Liver (tissue), 9 donors: Measurements from ENCODE around the gene ARHGEF40. TPM values are rescaled to one million over a fixed set of nuclear protein-coding genes. Genes with fewer than 3 reads are reported as not detected.

Experiments used
- DNase-seq: peaks from one replicate; pipeline ENCODE4 v3.0.0-alpha.2; 2017; ENCODE audit warnings: low spot score
- H3K27ac ChIP-seq, 2 donors: one replicate each; pipeline ENCODE4 v1.7.0; 2013; ENCODE audit warnings: inconsistent platforms in 2 of 2, low read length in 2 of 2, control low read depth in 1 of 2, low read depth in 1 of 2, mild to moderate bottlenecking in 1 of 2
- H3K27me3 ChIP-seq, 4 donors: one replicate each; pipeline versions ENCODE4 v1.6.1 to v1.7.0; 2013; ENCODE audit warnings: low read length in 3 of 4, inconsistent platforms in 1 of 4, mild to moderate bottlenecking in 1 of 4, moderate library complexity in 1 of 4; ENCODE audit not compliant: control insufficient read depth in 4 of 4, insufficient read depth in 4 of 4
- H3K36me3 ChIP-seq, 4 donors: one replicate each; pipeline versions ENCODE4 v1.6.1 to v1.7.0; 2013; ENCODE audit warnings: low read length in 3 of 4, mild to moderate bottlenecking in 3 of 4, low read depth in 1 of 4, moderate library complexity in 1 of 4; ENCODE audit not compliant: control insufficient read depth in 4 of 4, insufficient read depth in 3 of 4
- H3K4me1 ChIP-seq, 4 donors: one replicate each; pipeline versions ENCODE4 v1.6.1 to v1.7.0; 2013; ENCODE audit warnings: low read length in 3 of 4, mild to moderate bottlenecking in 3 of 4, moderate library complexity in 1 of 4; ENCODE audit not compliant: control insufficient read depth in 4 of 4, insufficient read depth in 4 of 4
- H3K4me3 ChIP-seq, 3 donors: one replicate each; pipeline versions ENCODE4 v1.6.1 to v1.7.0; 2013; ENCODE audit warnings: low read length in 3 of 3, control low read depth in 1 of 3, low read depth in 1 of 3, mild to moderate bottlenecking in 1 of 3
- H3K9ac ChIP-seq, 2 donors: one replicate each; pipeline ENCODE4 v1.7.0; 2013; ENCODE audit warnings: low read length in 2 of 2, mild to moderate bottlenecking in 2 of 2, moderate library complexity in 2 of 2, control low read depth in 1 of 2, low read depth in 1 of 2
- H3K9me3 ChIP-seq, 4 donors: one replicate each; pipeline versions ENCODE4 v1.6.1 to v1.7.0; 2013; ENCODE audit warnings: low read length in 3 of 4; ENCODE audit not compliant: control insufficient read depth in 4 of 4
- ATF3 ChIP-seq: IDR thresholded peaks from 2 replicates; pipeline ENCODE4 v1.6.1; 2016; ENCODE audit warnings: antibody characterized with exemption
- CTCF ChIP-seq: fragments of 150-350 bp; IDR thresholded peaks from 2 replicates; pipeline ENCODE4 v1.5.1; 2017; ENCODE audit warnings: improper control_type of control experiment, low read depth, low read length; ENCODE audit not compliant: missing input control
- EGR1 ChIP-seq, 2 donors: IDR thresholded peaks; 2 replicates each; pipeline ENCODE4 v1.6.1; 2016 to 2018; ENCODE audit warnings: antibody characterized with exemption in 2 of 2, low read depth in 2 of 2
- FOXA1 ChIP-seq: IDR thresholded peaks from 2 replicates; pipeline ENCODE4 v1.6.1; 2016; ENCODE audit warnings: antibody characterized with exemption
- FOXA2 ChIP-seq: IDR thresholded peaks from 2 replicates; pipeline ENCODE4 v1.6.1; 2016; ENCODE audit warnings: antibody characterized with exemption
- GABPA ChIP-seq, 2 donors: IDR thresholded peaks in 1 of 2; conservative IDR thresholded peaks in 1 of 2; 2 replicates each; pipeline ENCODE4 v1.6.1; 2016; ENCODE audit warnings: antibody characterized with exemption in 2 of 2, mild to moderate bottlenecking in 1 of 2, moderate library complexity in 1 of 2
- HNF4A ChIP-seq, 2 donors: conservative IDR thresholded peaks; 2 replicates each; pipeline ENCODE4 v1.6.1; 2016; ENCODE audit warnings: antibody characterized with exemption in 2 of 2, mild to moderate bottlenecking in 2 of 2
- HNF4G ChIP-seq: IDR thresholded peaks from 2 replicates; pipeline ENCODE4 v1.6.1; 2016; ENCODE audit warnings: antibody characterized with exemption
- JUND ChIP-seq, 2 donors: IDR thresholded peaks; 2 replicates each; pipeline ENCODE4 v1.6.1; 2016; ENCODE audit warnings: antibody characterized with exemption in 2 of 2
- MAX ChIP-seq: IDR thresholded peaks from 2 replicates; pipeline ENCODE4 v1.6.1; 2016; ENCODE audit warnings: antibody characterized with exemption
- NR2F2 ChIP-seq: IDR thresholded peaks from 2 replicates; pipeline ENCODE4 v1.6.1; 2016; ENCODE audit warnings: antibody characterized with exemption
- RAD21 ChIP-seq, 2 donors: IDR thresholded peaks; 2 replicates each; pipeline ENCODE4 v1.6.1; 2016; ENCODE audit warnings: antibody characterized with exemption in 2 of 2, mild to moderate bottlenecking in 2 of 2
- RXRA ChIP-seq, 2 donors: IDR thresholded peaks; 2 replicates each; pipeline ENCODE4 v1.6.1; 2017 to 2018; ENCODE audit warnings: antibody characterized with exemption in 2 of 2, mild to moderate bottlenecking in 1 of 2
- SP1 ChIP-seq: IDR thresholded peaks from 2 replicates; pipeline ENCODE4 v1.6.1; 2018; ENCODE audit warnings: antibody characterized with exemption, mild to moderate bottlenecking
- TAF1 ChIP-seq: conservative IDR thresholded peaks from 2 replicates; pipeline ENCODE4 v1.6.1; 2016; ENCODE audit warnings: antibody characterized with exemption, mild to moderate bottlenecking
- YY1 ChIP-seq: IDR thresholded peaks from 2 replicates; pipeline ENCODE4 v1.6.1; 2016; ENCODE audit warnings: antibody characterized with exemption, mild to moderate bottlenecking
- WGBS: extraction: QIAGEN DNeasy Blood & Tissue Kit; methylation state at CpG from one replicate; pipeline ENCODE4 v1.1.7; 2013; 5-methylcytosine and 5-hydroxymethylcytosine counted together
- polyA plus RNA-seq, 2 donors: library from polyadenylated mRNA; stranded (reverse) in 1 of 2; unstranded in 1 of 2; fragments of 200-250 nt in 1 of 2; fragments of >200 nt in 1 of 2; fragmentation: Nextera tagmentation in 1 of 2; extraction: Ambion mirVana in 1 of 2; gene quantifications; one replicate each; pipeline versions ENCODE4 v1.2.1 to v1.2.3, GENCODE V29; 2013 to 2015
- total RNA-seq, 2 donors: library from RNA; depleted of rRNA; stranded (reverse); fragments of >200 nt; gene quantifications; one replicate each; pipeline ENCODE4 v1.2.3, GENCODE V29; 2014
- TF ChIP-seq, protein P1 (sequence below): IDR thresholded peaks from 2 replicates; pipeline ENCODE4 v1.6.1; 2016; ENCODE audit warnings: antibody characterized with exemption
- TF ChIP-seq, protein P2 (sequence below): IDR thresholded peaks from 2 replicates; pipeline ENCODE4 v1.6.1; 2016; ENCODE audit warnings: antibody characterized with exemption, mild to moderate bottlenecking
- donor health status: healthy.
- donor health status: healthy.
- donor health status: healthy.
- donor health status: healthy.
- donor health status: healthy.

ARHGEF40 gene
- total and polyA plus RNA-seq, 4 donors, result 9.3 to 42.5 (median 16.9) TPM

DNA sequence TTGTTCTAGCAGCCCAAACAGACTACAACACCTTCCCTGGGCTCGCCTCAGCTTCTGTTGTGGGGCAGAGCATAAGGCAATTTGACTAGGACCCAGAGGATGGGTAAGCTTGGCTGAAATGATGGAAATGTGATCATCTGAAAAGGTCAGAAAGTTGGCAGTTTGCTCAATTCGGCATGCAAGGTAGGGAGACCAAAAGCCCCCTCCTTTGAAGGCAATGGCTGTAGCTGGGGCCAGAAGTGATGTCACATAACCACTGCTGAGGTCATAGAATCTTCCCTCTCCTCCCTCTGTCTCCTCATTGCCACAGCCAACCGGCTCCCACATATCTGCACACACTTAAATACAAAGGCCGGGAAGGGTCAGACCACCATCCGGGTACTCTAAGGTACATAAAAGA, 40.2 kb upstream of the ARHGEF40 start, which contains the start of gene TPPP2:
Gene TPPP2, plus strand, starts transcription at position 301 of the 400 bp plus-strand sequence. CDS start 365 bp downstream, outside the sequence.
- Histone ChIP-seq H3K36me3 (peaks cover 0 to 14% (median 3%) of the 10 kb centered on the region in 4 donors), H3K27me3 (no peaks in the 10 kb centered on the region), H3K9ac (no peak within 1 kb of the TSS), H3K27ac (no peak within 1 kb of the TSS), H3K4me3 (no peak within 1 kb of the TSS), H3K9me3 (no peaks in the 10 kb centered on the region), H3K4me1 (peaks cover 3 to 10% (median 6%) of the 10 kb centered on the region in 4 donors)
- TF ChIP-seq, protein P1, sequence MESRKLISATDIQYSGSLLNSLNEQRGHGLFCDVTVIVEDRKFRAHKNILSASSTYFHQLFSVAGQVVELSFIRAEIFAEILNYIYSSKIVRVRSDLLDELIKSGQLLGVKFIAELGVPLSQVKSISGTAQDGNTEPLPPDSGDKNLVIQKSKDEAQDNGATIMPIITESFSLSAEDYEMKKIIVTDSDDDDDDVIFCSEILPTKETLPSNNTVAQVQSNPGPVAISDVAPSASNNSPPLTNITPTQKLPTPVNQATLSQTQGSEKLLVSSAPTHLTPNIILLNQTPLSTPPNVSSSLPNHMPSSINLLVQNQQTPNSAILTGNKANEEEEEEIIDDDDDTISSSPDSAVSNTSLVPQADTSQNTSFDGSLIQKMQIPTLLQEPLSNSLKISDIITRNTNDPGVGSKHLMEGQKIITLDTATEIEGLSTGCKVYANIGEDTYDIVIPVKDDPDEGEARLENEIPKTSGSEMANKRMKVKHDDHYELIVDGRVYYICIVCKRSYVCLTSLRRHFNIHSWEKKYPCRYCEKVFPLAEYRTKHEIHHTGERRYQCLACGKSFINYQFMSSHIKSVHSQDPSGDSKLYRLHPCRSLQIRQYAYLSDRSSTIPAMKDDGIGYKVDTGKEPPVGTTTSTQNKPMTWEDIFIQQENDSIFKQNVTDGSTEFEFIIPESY, result no peak
- no peak for TF ChIP-seq YY1
- no peak for TF ChIP-seq HNF4G
- TF ChIP-seq MAX, result no peak
- no peak for TF ChIP-seq EGR1 (IDR thresholded peaks at IDR 0.05; ENCODE audit: low read depth in 2 of 2)
- TF ChIP-seq FOXA2, result no peak
- TF ChIP-seq NR2F2, result no peak
- no peak for TF ChIP-seq RAD21 (IDR thresholded peaks at IDR 0.05)
- TF ChIP-seq SP1, result no peak
- no peak for TF ChIP-seq ATF3
- no peak for TF ChIP-seq RXRA (IDR thresholded peaks at IDR 0.05)
- TF ChIP-seq JUND (IDR thresholded peaks at IDR 0.05), result no peak
- TF ChIP-seq, protein P2, sequence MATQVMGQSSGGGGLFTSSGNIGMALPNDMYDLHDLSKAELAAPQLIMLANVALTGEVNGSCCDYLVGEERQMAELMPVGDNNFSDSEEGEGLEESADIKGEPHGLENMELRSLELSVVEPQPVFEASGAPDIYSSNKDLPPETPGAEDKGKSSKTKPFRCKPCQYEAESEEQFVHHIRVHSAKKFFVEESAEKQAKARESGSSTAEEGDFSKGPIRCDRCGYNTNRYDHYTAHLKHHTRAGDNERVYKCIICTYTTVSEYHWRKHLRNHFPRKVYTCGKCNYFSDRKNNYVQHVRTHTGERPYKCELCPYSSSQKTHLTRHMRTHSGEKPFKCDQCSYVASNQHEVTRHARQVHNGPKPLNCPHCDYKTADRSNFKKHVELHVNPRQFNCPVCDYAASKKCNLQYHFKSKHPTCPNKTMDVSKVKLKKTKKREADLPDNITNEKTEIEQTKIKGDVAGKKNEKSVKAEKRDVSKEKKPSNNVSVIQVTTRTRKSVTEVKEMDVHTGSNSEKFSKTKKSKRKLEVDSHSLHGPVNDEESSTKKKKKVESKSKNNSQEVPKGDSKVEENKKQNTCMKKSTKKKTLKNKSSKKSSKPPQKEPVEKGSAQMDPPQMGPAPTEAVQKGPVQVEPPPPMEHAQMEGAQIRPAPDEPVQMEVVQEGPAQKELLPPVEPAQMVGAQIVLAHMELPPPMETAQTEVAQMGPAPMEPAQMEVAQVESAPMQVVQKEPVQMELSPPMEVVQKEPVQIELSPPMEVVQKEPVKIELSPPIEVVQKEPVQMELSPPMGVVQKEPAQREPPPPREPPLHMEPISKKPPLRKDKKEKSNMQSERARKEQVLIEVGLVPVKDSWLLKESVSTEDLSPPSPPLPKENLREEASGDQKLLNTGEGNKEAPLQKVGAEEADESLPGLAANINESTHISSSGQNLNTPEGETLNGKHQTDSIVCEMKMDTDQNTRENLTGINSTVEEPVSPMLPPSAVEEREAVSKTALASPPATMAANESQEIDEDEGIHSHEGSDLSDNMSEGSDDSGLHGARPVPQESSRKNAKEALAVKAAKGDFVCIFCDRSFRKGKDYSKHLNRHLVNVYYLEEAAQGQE, result no peak
- no peak for TF ChIP-seq FOXA1
- no peak for TF ChIP-seq GABPA (IDR thresholded peaks at IDR 0.05 in 1 of 2, conservative IDR thresholded peaks at IDR 0.05 in 1 of 2)
- TF ChIP-seq TAF1, result no peak
- no peak for TF ChIP-seq CTCF
- TF ChIP-seq HNF4A (conservative IDR thresholded peaks at IDR 0.05), result no peak
- no peak for DNase-seq
- 95% methylated on average over 5 of the region's 5 CpGs for WGBS
